Endothelial cell of hepatic sinusoid (primary cell): ENCODE measurements around the gene TMBIM4.

Experiments
- in situ Hi-C: cut with HindIII; loops from 2 replicates; pipeline ENCODE4 v1.10.0; 2017; ENCODE audit warnings: low sequenced_read_pairs

The TMBIM4 gene

DNA sequence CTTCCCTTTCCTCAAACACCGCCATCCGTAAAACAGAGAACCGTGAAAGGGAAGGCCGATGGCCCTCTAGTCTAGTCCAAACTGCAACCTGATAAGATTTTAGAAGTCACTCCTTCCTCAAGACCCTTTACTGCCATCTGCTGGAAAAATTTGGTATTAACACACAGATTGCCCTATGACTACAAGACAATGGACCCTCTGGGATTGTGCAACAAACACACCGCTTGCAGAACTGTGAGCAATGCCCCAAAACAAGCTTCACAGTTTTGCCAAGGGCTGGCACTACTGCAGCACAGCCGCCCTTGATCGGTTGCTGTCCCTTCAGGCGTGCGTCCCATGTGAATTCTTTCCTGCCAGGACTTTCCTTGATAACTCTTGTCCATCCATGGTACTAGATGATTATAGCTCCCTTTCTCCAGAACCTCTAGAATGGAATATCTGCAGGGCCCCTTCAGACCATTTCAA lies 62.3 kb downstream of the TMBIM4 start:
- in situ Hi-C loops, result loop anchor here (25.0 kb wide), 1 partner anchor 1220 kb away; no protein-coding TSS in a partner anchor

DNA sequence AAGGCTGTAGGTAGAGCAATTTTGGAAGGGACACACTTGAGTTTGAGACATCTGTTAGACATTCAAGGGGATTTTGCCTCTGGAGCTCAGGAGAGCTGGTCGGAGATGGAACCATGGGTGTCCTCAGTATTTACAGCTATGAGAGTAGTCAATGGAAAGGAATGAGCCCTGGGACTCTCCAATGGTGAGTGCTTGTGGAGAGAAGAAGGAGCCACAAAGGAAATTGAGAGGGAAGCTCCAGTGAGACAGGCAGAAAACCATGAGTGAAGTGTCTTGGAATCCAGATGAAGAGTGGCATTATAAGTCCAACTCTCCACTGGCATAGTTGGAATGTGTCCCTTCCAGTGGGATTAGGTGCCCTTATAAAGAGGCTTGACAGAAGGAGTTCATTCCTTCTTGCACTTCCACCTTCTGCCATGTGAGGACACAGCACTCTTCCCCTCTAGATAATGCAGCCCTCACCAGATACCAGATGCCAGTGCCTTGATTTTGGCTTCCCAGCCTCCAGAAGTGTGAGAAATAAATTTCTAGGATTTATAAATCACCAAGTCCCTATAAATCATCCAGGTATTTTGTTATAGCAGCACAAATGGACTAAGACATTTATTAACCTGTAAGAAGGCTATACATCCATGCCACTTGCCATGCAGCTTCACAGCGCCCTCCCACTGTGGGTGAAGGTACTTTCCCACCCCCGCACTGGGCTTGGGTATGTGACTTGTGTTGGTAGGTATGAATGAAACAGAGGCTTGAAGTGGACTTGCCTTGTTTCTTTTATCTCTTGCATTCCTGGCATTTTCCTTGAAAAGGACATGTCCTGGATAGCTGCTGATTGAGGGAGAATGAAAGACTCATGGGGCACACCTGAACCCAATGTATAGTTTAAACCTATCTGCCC lies 66.5 kb downstream of the TMBIM4 start:
- in situ Hi-C loops, result loop anchor here (25.0 kb wide), 1 partner anchor 1216 kb away; no protein-coding TSS in a partner anchor

DNA sequence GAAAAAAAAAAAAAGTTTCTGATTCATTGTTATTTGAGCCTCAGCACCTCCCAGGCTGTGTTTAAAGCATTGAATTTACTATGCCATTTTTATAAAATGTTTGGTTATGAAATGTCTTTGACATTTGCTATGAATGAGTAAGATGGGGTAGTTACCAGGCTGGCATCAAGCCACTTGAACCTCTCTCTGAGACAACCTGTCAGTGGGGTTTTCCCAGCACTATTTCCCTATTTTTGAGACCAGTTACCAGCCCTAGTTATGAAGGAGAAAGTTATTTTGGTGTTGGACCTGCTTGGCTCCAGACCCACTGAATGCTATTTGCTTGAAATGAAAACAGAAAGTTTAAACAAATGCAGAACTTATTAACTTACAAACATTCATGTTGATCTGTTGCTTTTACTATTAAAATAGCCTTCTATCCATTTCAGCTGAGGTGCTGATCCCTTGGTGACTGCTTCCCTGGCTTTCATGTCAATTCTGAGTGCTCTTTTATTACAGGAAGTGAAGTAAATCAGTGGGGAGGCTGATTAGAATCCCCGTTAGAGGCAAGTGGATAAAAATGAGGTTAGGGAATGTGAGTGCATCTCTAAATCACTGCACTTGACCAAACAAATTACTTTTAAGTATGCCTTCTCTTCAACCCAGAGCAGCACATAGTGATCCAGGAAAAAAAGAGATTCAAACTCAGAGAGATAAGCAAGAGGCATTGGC lies 77.1 kb downstream of the TMBIM4 start:
- in situ Hi-C loops, result no loop called here

DNA sequence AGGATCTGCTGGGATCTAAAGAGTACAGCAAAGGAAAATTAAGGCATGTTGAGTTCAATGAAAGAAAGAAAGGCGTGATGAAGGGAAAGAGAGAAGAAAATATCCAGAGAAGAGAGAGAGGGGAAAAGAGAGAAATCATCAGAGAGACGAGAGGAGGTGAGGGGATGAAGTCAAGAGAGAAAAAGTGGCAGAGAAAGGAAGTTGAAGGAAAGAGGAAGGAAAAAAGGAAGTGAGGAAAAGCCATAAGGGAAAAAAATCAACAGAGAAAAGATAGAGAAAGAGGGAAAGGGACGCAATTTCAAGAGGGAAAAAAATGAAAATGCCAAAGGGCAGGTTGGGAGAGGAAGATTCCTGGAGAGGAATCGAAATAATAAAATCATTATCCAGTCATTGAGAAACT lies 79.6 kb downstream of the TMBIM4 start:
- in situ Hi-C loops, result no loop called here

DNA sequence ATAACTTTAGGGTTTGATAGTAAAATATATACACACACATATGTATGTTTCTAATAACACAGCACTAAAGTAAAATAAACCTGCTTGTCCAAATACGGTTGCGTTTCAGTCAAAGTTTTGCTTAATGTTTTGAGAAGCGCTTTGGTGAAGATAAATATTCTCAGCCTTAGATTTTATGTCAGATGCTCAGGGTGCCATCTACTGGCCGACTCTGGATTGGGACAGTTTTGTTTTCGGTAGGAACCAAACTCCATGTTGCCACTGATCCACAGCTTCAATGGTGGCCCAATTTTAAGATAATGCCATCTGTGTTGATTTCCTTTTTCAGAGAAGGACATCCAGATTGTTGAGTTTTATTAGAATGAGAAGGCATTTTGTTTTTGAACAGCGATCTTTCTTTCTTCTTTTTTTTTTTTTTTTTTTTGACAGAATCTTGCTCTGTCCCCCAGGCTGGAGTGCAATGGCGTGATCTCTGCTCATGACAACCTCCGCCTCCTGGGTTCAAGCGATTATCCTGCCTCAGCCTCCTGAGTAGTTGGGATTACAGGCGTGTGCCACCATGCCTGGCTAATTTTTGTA lies 82.3 kb downstream of the TMBIM4 start:
- in situ Hi-C loops, result no loop called here

DNA sequence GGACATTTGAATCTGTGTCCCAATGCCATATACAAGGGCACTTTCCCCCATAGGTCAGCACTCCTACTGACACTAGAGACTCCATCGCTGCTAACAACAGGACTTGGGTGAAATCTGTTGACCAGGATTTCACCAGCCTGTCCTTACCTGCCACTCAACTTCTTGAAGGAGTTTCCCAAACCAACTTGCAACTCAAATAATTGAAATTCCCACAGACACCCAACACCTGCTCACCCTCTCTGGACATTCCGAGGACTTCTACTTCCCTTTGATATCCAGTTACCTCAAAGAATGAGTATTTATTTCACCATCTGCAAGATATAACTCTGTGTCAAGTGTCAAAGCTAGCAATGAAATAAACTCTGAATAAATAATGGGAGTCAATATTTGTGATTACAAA lies 83.8 kb downstream of the TMBIM4 start:
- in situ Hi-C loops, result no loop called here
